Epithelial cell of proximal tubule (primary cell): ENCODE data around the gene SYNGR2. TPM values are rescaled to one million over a fixed set of nuclear protein-coding genes. Genes with fewer than 3 reads are reported as not detected.
A peak's percentile ranks its signal among the peaks of the same experiment; 100 is the strongest.

Source experiments
- DNase-seq: peaks from one replicate; pipeline ENCODE4 v3.0.0-alpha.2; 2011; ENCODE audit warnings: low read depth
- H3K4me3 ChIP-seq: 2 replicates; pipeline ENCODE4 v1.5.1; 2011; ENCODE audit warnings: low read depth, mild to moderate bottlenecking, low read length
- CTCF ChIP-seq: conservative IDR thresholded peaks from 2 replicates; pipeline ENCODE4 v1.5.1; 2012; ENCODE audit warnings: low read depth, mild to moderate bottlenecking, low read length
- total RNA-seq: library from RNA; depleted of rRNA; stranded (reverse); fragments of >200 nt; gene quantifications from 2 replicates; pipeline ENCODE4 v1.2.3, GENCODE V29; 2015

SYNGR2 gene
- total RNA-seq, 1 donor from 2014 or later, result 137 TPM

- no peak for TF ChIP-seq CTCF
- DNase-seq, result no peak
Observed at GRCh38 chr17:78208486-78208885, 40.1 kb downstream of the SYNGR2 start.

GRCh38 chr17:78210111-78210510 is 41.7 kb downstream of the SYNGR2 start:
- no peak overlapping the region for H3K4me3 ChIP-seq
- TF ChIP-seq CTCF, result no peak
- no peak for DNase-seq

More at GRCh38 chr17:78208486-78208885, 40.1 kb downstream of the SYNGR2 start:
- H3K4me3 ChIP-seq, result no peak overlapping the region

DNA sequence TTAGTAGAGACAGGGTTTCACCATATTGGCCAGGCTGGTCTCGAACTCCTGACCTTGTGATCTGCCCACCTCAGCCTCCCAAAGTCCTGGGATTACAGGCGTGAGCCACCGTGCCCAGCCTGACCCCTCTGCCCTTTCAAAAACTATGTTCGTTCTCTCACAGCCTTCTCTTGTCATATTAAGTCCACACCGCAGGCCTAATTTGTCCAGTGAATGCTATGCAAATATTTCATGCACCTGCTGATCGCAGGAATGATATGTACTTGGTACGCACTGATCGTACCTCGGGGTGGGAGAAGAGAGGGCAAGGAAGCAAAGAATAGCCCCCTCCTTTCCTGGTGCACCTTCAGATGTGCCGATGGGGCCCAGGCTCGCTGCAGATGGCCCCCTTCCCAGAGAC is 42.7 kb downstream of the SYNGR2 start:
- TF ChIP-seq CTCF, result no peak
- no peak for DNase-seq

DNA sequence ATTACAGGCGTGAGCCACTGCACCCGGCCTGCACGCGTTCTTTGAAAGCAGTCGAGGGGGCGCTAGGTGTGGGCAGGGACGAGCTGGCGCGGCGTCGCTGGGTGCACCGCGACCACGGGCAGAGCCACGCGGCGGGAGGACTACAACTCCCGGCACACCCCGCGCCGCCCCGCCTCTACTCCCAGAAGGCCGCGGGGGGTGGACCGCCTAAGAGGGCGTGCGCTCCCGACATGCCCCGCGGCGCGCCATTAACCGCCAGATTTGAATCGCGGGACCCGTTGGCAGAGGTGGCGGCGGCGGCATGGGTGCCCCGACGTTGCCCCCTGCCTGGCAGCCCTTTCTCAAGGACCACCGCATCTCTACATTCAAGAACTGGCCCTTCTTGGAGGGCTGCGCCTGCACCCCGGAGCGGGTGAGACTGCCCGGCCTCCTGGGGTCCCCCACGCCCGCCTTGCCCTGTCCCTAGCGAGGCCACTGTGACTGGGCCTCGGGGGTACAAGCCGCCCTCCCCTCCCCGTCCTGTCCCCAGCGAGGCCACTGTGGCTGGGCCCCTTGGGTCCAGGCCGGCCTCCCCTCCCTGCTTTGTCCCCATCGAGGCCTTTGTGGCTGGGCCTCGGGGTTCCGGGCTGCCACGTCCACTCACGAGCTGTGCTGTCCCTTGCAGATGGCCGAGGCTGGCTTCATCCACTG is 45.8 kb downstream of the SYNGR2 start, which contains the start of gene BIRC5:
Gene BIRC5, plus strand, starts transcription at position 238 of the 690 bp plus-strand sequence. Its CDS starts 64 bp downstream, at position 302.
- H3K4me3 ChIP-seq, result peak within 1 kb of the TSS; percentile 82
- DNase-seq, result no peak
- no peak for TF ChIP-seq CTCF

More for the DNA sequence above, 42.7 kb downstream of the SYNGR2 start:
- no peak overlapping the region for H3K4me3 ChIP-seq

GRCh38 chr17:78214706-78215061 is 46.3 kb downstream of the SYNGR2 start:
- no peak for DNase-seq
- H3K4me3 ChIP-seq, result peak overlapping the region; percentile 82
- no peak for TF ChIP-seq CTCF

- no peak for TF ChIP-seq CTCF
- no peak for DNase-seq
- H3K4me3 ChIP-seq, result no peak overlapping the region
Observed at GRCh38 chr17:78219396-78220150, 51.2 kb downstream of the SYNGR2 start.

Other genes with a start within 250 kb of the SYNGR2 start
- gene TNRC6C, start 209.9 kb upstream of the SYNGR2 start, total RNA-seq, result 2.8 and 5.3 TPM in 2 replicates
- gene TMC6, start 39.8 kb upstream of the SYNGR2 start, total RNA-seq, result 38.4 and 52.1 TPM in 2 replicates
- gene TMC8, start 37.8 kb upstream of the SYNGR2 start, total RNA-seq, result 1.2 TPM in 2 replicates
- not detected in 2 replicates for gene C17orf99, start 22.2 kb upstream of the SYNGR2 start, total RNA-seq
- gene TK1, start 18.5 kb downstream of the SYNGR2 start, total RNA-seq, result 245 and 276 TPM in 2 replicates
- gene AFMID, start 18.8 kb downstream of the SYNGR2 start, total RNA-seq, result 29.5 and 47.2 TPM in 2 replicates
- gene BIRC5, start 45.7 kb downstream of the SYNGR2 start, total RNA-seq, result 68.0 and 129 TPM in 2 replicates
- not detected in 2 replicates for gene TMEM235, start 63.0 kb downstream of the SYNGR2 start, total RNA-seq
- 42.8 and 69.2 TPM in 2 replicates for gene SOCS3, start 191.5 kb downstream of the SYNGR2 start, total RNA-seq
- gene PGS1, start 210.1 kb downstream of the SYNGR2 start, total RNA-seq, result 28.7 and 40.6 TPM in 2 replicates